WTC11 (cell line): ENCODE measurements around the gene GCDH. TPM values are rescaled to one million over a fixed set of nuclear protein-coding genes. Genes with fewer than 3 reads are reported as not detected.

Experiments
- ATAC-seq: fragments of 200-7000 bp; cut with Tn5 transposase; 2 replicates; pipeline ENCODE4 v1.10.0; 2021; ENCODE audit warnings: mild to moderate bottlenecking, moderate library complexity
- CTCF ChIA-PET: fragments of 300-600 bp; sonication (Branson Sonifier 250); formaldehyde crosslinking; loops from one replicate; lab custom pipeline; 2021; ENCODE audit warnings: antibody characterized with exemption; lab: Charles Lee
- POLR2A ChIA-PET: fragments of 350-600 bp; sonication (Branson Sonifier 250); formaldehyde crosslinking; loops from one replicate; lab custom pipeline; 2021; ENCODE audit warnings: antibody characterized with exemption; lab: Charles Lee
- DNase-seq: peaks from one replicate; pipeline ENCODE4 v3.0.0; 2021; ENCODE audit warnings: low spot score
- H3K27ac Mint-ChIP-seq: 2 replicates; pipeline ENCODE4 v1.8.0; 2021; ENCODE audit warnings: mixed read lengths
- H3K27me3 Mint-ChIP-seq: 2 replicates; pipeline ENCODE4 v1.8.0; 2021; ENCODE audit warnings: low read depth, mild to moderate bottlenecking, moderate library complexity, mixed read lengths
- H3K36me3 Mint-ChIP-seq: 2 replicates; pipeline ENCODE4 v1.8.0; 2021; ENCODE audit warnings: mixed read lengths
- H3K4me1 Mint-ChIP-seq: 2 replicates; pipeline ENCODE4 v1.8.0; 2022; ENCODE audit warnings: mixed read lengths
- H3K4me3 Mint-ChIP-seq: 2 replicates; pipeline ENCODE4 v1.8.0; 2021; ENCODE audit warnings: mild to moderate bottlenecking, moderate library complexity, mixed read lengths
- H3K9me3 Mint-ChIP-seq: 2 replicates; pipeline ENCODE4 v1.8.0; 2021; ENCODE audit warnings: mixed read lengths
- ATF2 ChIP-seq: sonication (generic); formaldehyde crosslinking; IDR thresholded peaks from 2 replicates; pipeline ENCODE4 v1.8.1; 2022; ENCODE audit warnings: low read depth, missing genetic modification reagents, borderline replicate concordance
- ATF3 ChIP-seq: sonication (generic); formaldehyde crosslinking; conservative IDR thresholded peaks from 2 replicates; pipeline ENCODE4 v1.8.1; 2022; ENCODE audit warnings: mild to moderate bottlenecking, missing genetic modification reagents
- CBFB ChIP-seq: sonication (generic); formaldehyde crosslinking; IDR thresholded peaks from 2 replicates; pipeline ENCODE4 v1.8.1; 2022; ENCODE audit warnings: mild to moderate bottlenecking, low read depth, missing genetic modification reagents
- CDX4 ChIP-seq: fragments of 250-450 bp; sonication (Bioruptor Pico); IDR thresholded peaks from 2 replicates; pipeline ENCODE4 v1.9.0; 2021; ENCODE audit warnings: moderate library complexity, mild to moderate bottlenecking, inconsistent platforms, borderline replicate concordance
- CREM ChIP-seq: sonication (generic); formaldehyde crosslinking; IDR thresholded peaks from 2 replicates; pipeline ENCODE4 v1.8.1; 2022; ENCODE audit warnings: mild to moderate bottlenecking, missing genetic modification reagents, moderate library complexity
- E2F1 ChIP-seq: sonication (generic); formaldehyde crosslinking; IDR thresholded peaks from 2 replicates; pipeline ENCODE4 v1.8.0; 2022; ENCODE audit warnings: mild to moderate bottlenecking, missing genetic modification reagents
- ESRRA ChIP-seq: sonication (generic); formaldehyde crosslinking; IDR thresholded peaks from 2 replicates; pipeline ENCODE4 v1.8.1; 2022; ENCODE audit warnings: mild to moderate bottlenecking, missing genetic modification reagents, borderline replicate concordance
- IRF1 ChIP-seq: sonication (generic); formaldehyde crosslinking; IDR thresholded peaks from 2 replicates; pipeline ENCODE4 v1.8.0; 2023; ENCODE audit warnings: missing genetic modification reagents
- IRF2 ChIP-seq: sonication (generic); formaldehyde crosslinking; IDR thresholded peaks from 2 replicates; pipeline ENCODE4 v1.8.0; 2022; ENCODE audit warnings: low read depth, missing genetic modification reagents, borderline replicate concordance
- JUN ChIP-seq: sonication (generic); formaldehyde crosslinking; IDR thresholded peaks from 2 replicates; pipeline ENCODE4 v1.8.0; 2023; ENCODE audit warnings: mild to moderate bottlenecking, missing genetic modification reagents
- MAX ChIP-seq: sonication (generic); formaldehyde crosslinking; IDR thresholded peaks from 2 replicates; pipeline ENCODE4 v1.8.0; 2022; ENCODE audit warnings: mild to moderate bottlenecking, missing genetic modification reagents
- MLX ChIP-seq: sonication (generic); formaldehyde crosslinking; IDR thresholded peaks from 2 replicates; pipeline ENCODE4 v1.8.1; 2023; ENCODE audit warnings: mild to moderate bottlenecking, missing genetic modification reagents, moderate library complexity
- MYBL2 ChIP-seq: sonication (generic); formaldehyde crosslinking; IDR thresholded peaks from 2 replicates; pipeline ENCODE4 v1.8.1; 2023; ENCODE audit warnings: mild to moderate bottlenecking, moderate library complexity, missing genetic modification reagents
- NR2C2 ChIP-seq: sonication (generic); formaldehyde crosslinking; IDR thresholded peaks from 2 replicates; pipeline ENCODE4 v1.8.0; 2022; ENCODE audit warnings: mild to moderate bottlenecking, missing genetic modification reagents
- OVOL2 ChIP-seq: fragments of 250-450 bp; sonication (Bioruptor Pico); IDR thresholded peaks from 2 replicates; pipeline ENCODE4 v1.9.0; 2021; ENCODE audit warnings: mild to moderate bottlenecking, borderline replicate concordance
- PREB ChIP-seq: sonication (generic); formaldehyde crosslinking; IDR thresholded peaks from 2 replicates; pipeline ENCODE4 v1.8.1; 2022; ENCODE audit warnings: mild to moderate bottlenecking, missing genetic modification reagents, moderate library complexity, borderline replicate concordance
- RELA ChIP-seq: sonication (generic); formaldehyde crosslinking; IDR thresholded peaks from 2 replicates; pipeline ENCODE4 v1.8.1; 2022; ENCODE audit warnings: missing genetic modification reagents, mild to moderate bottlenecking, borderline replicate concordance
- STAT6 ChIP-seq: sonication (generic); formaldehyde crosslinking; conservative IDR thresholded peaks from 2 replicates; pipeline ENCODE4 v1.8.1; 2023; ENCODE audit warnings: mild to moderate bottlenecking, low read depth, missing genetic modification reagents, moderate library complexity
- TEAD4 ChIP-seq: sonication (generic); formaldehyde crosslinking; IDR thresholded peaks from 2 replicates; pipeline ENCODE4 v1.8.0; 2022; ENCODE audit warnings: mild to moderate bottlenecking, missing genetic modification reagents
- USF1 ChIP-seq: sonication (generic); formaldehyde crosslinking; IDR thresholded peaks from 2 replicates; pipeline ENCODE4 v1.8.0; 2022; ENCODE audit warnings: mild to moderate bottlenecking, missing genetic modification reagents
- ZNF232 ChIP-seq: sonication (generic); formaldehyde crosslinking; IDR thresholded peaks from 2 replicates; pipeline ENCODE4 v1.8.0; 2022; ENCODE audit warnings: mild to moderate bottlenecking, missing genetic modification reagents
- ZNF263 ChIP-seq: sonication (generic); formaldehyde crosslinking; IDR thresholded peaks from 2 replicates; pipeline ENCODE4 v1.8.1; 2022; ENCODE audit warnings: low read depth, mild to moderate bottlenecking, moderate library complexity, missing genetic modification reagents
- ZNF671 ChIP-seq: fragments of 250-450 bp; sonication (Bioruptor Pico); IDR thresholded peaks from 2 replicates; pipeline ENCODE4 v1.8.0; 2021; ENCODE audit warnings: mild to moderate bottlenecking
- total RNA-seq: library from RNA; stranded (reverse); gene quantifications from 3 replicates; pipeline ENCODE4 v1.2.3, GENCODE V29; 2021

Gene GCDH
- total RNA-seq, 1 experiment from 2014 or later: 69.0 TPM

- H3K9me3 Mint-ChIP-seq: no peaks in the 10 kb centered on the region
- H3K4me3 Mint-ChIP-seq: peak within 1 kb of the TSS; percentile 90
- no peaks in the 10 kb centered on the region; the same call in 1 of the 2 replicates for H3K27me3 Mint-ChIP-seq
- ChIA-PET POLR2A (interaction anchor here (0.6 to 1.3 kb wide), 6 partner anchors 9 to 55 kb away, joined by 3 to 10 read pairs (median 4); partner anchors contain the start of genes FARSA, GADD45GIP1 and GCDH), CTCF (interaction anchor here (0.8 to 1.5 kb wide), 5 partner anchors 8 to 155 kb away, joined by 3 to 11 read pairs (median 3); partner anchors contain the start of gene GCDH)
- peak; percentile 67 for ATAC-seq
- peak; percentile 98 for DNase-seq
- peak within 1 kb of the TSS; percentile 98 for H3K27ac Mint-ChIP-seq
- peaks cover 70% of the 10 kb centered on the region for H3K36me3 Mint-ChIP-seq
- H3K4me1 Mint-ChIP-seq: peaks cover 17% of the 10 kb centered on the region
- peak; percentile 55; the same call in 1 of the 2 replicates for TF ChIP-seq ZNF232 (CRISPR knock-in tag)
- TF ChIP-seq PREB (CRISPR knock-in tag): no peak
- no peak for TF ChIP-seq IRF2
- TF ChIP-seq CREM (CRISPR knock-in tag): peak; percentile 91
- TF ChIP-seq ATF3 (CRISPR knock-in tag): 0 out of 2 replicates have a peak, but pooled peaks have one; percentile 48
- no peak for TF ChIP-seq RELA (CRISPR knock-in tag)
- TF ChIP-seq USF1 (CRISPR knock-in tag): peak; percentile 100
- 0 out of 2 replicates have a peak, but pooled peaks have one; percentile 44 for TF ChIP-seq CBFB (CRISPR knock-in tag)
- TF ChIP-seq IRF1 (CRISPR knock-in tag): peak; percentile 78
- no peak for TF ChIP-seq TEAD4 (CRISPR knock-in tag)
- TF ChIP-seq ZNF263: no peak
- TF ChIP-seq ZNF671: peak; percentile 97
- TF ChIP-seq MLX (CRISPR knock-in tag): no peak; the same call in 1 of the 2 replicates
- peak; percentile 96 for TF ChIP-seq MAX (CRISPR knock-in tag)
- no peak; the same call in 1 of the 2 replicates for TF ChIP-seq CDX4 (CRISPR knock-in tag)
- peak; percentile 53; the same call in 1 of the 2 replicates for TF ChIP-seq E2F1 (CRISPR knock-in tag)
- TF ChIP-seq STAT6 (CRISPR knock-in tag): no peak
- peak; percentile 95 for TF ChIP-seq NR2C2
- TF ChIP-seq ESRRA (CRISPR knock-in tag): no peak; the same call in 1 of the 2 replicates
- TF ChIP-seq ATF2 (CRISPR knock-in tag): peak; percentile 63
- no peak; the same call in 1 of the 2 replicates for TF ChIP-seq JUN (CRISPR knock-in tag)
- peak; percentile 69; the same call in 1 of the 2 replicates for TF ChIP-seq OVOL2
- TF ChIP-seq MYBL2: peak; percentile 69; the same call in 1 of the 2 replicates
Observed at GRCh38 chr19:12945479-12946091, 54.6 kb downstream of the GCDH start, which contains the start of gene RAD23A. TSS of gene RAD23A (plus strand) at chr19:12945862. CDS start at chr19:12945949, 87 bp downstream.
